Measurements from ENCODE around the gene WDTC1. TPM values are rescaled to one million over a fixed set of nuclear protein-coding genes. Genes with fewer than 3 reads are reported as not detected.
A peak's percentile ranks its signal among the peaks of the same experiment; 100 is the strongest.
"Not testable (repeated sequence)": the region's sequence is repeated elsewhere in the genome, so short reads cannot be mapped to it uniquely, and the experiment has no call there.

The WDTC1 gene
- total and polyA plus RNA-seq, 2 experiments from 2014 or later = 18.9 to 52.5 TPM

- TF ChIP-seq, protein P1, sequence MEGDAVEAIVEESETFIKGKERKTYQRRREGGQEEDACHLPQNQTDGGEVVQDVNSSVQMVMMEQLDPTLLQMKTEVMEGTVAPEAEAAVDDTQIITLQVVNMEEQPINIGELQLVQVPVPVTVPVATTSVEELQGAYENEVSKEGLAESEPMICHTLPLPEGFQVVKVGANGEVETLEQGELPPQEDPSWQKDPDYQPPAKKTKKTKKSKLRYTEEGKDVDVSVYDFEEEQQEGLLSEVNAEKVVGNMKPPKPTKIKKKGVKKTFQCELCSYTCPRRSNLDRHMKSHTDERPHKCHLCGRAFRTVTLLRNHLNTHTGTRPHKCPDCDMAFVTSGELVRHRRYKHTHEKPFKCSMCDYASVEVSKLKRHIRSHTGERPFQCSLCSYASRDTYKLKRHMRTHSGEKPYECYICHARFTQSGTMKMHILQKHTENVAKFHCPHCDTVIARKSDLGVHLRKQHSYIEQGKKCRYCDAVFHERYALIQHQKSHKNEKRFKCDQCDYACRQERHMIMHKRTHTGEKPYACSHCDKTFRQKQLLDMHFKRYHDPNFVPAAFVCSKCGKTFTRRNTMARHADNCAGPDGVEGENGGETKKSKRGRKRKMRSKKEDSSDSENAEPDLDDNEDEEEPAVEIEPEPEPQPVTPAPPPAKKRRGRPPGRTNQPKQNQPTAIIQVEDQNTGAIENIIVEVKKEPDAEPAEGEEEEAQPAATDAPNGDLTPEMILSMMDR (IDR thresholded peaks at IDR 0.05; ENCODE audit: low read depth, low read length) = no peak
- H3K4me1 ChIP-seq (ENCODE audit: low read depth) = no peaks in the 10 kb centered on the region
Observed at GRCh38 chr1:27275696-27276095, 41.3 kb downstream of the WDTC1 start.

DNA sequence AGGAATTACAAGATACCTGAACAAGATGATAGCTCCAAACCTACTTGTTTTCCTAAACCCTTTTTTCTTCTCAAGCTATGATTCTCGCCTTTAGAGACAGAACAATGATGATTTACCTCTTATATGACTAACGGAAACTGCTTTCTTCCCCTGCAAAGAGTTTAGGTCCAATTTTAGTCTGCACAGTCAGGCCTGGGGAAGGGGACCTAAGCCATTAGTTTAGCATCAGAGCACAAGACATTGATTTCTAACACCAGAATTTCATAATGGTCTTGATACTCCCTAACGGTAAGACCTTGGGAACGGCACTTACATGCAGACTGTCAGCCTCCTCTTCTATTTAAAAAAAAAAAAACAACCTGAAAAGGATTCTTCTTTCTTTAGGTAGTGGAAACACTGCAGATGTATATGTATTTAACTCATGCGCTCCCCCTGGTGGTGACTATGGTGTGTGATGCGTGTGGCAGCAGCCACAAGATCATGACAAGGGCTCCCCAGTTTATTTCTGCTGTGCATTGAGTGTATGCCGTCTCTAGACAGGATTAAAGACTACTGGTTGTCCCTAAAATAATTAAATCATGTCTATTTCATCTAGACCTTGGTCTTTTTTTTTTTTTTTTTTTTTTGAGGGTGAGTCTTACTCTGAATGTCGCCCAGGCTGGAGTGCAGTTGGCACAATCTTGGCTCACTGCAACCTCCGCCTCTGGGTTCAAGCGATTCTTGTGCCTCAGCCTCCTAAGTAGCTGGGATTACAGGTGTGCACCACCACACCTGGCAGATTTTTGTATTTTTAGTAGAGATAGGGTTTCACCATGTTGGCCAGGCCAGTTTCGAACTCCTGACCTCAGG lies 50.2 kb downstream of the WDTC1 start:
- Histone ChIP-seq H3K4me3 (no peak overlapping the region), H3K9me3 (ENCODE audit: low read depth) (no peaks in the 10 kb centered on the region), H3K27me3 (no peaks in the 10 kb centered on the region), H3K36me3 (peaks cover 6% of the 10 kb centered on the region), H3K27ac (no peak overlapping the region), H3K4me1 (ENCODE audit: low read depth) (peaks cover 7% of the 10 kb centered on the region)
- TF ChIP-seq, protein P1 (IDR thresholded peaks at IDR 0.05; ENCODE audit: low read depth, low read length) = peak; percentile 69
- DNase-seq (ENCODE audit: low read depth in 1 of 2, low spot score in 1 of 2) = peak; percentile 86 to 94

More at GRCh38 chr1:27275696-27276095, 41.3 kb downstream of the WDTC1 start:
- DNase-seq (ENCODE audit: low read depth in 1 of 2, low spot score in 1 of 2) = no peak
- Histone ChIP-seq H3K36me3 (no peaks in the 10 kb centered on the region), H3K9me3 (ENCODE audit: low read depth) (no peaks in the 10 kb centered on the region), H3K27me3 (no peaks in the 10 kb centered on the region), H3K27ac (no peak overlapping the region), H3K4me3 (no peak overlapping the region)

DNA sequence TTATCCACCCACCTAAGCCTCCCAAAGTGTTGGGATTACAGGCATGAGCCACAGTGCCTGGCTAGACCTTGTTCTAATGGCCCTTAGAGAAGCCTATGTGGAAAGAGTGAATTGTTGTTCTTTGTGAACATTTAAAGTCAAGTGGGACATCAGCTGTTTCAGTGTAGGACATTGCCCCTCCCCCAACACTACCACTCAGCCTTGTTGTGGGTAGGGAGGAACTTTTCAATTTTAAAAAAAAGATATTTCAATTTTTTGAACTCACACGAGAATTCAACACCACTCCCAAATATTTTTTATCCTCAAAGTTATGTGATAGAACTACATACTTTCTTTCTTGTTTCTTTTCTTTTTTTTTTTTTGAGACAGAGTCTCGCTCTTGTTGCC lies 50.8 kb downstream of the WDTC1 start:
- H3K4me1 ChIP-seq (ENCODE audit: low read depth) = peaks cover 7% of the 10 kb centered on the region
- H3K27ac ChIP-seq = no peak overlapping the region
- DNase-seq (ENCODE audit: low read depth in 1 of 2, low spot score in 1 of 2) = no peak
- H3K4me3 ChIP-seq = no peak overlapping the region
- no peaks in the 10 kb centered on the region for H3K27me3 ChIP-seq
- TF ChIP-seq, protein P1 (IDR thresholded peaks at IDR 0.05; ENCODE audit: low read depth, low read length) = no peak
- no peaks in the 10 kb centered on the region for H3K9me3 ChIP-seq (ENCODE audit: low read depth)
- peaks cover 6% of the 10 kb centered on the region for H3K36me3 ChIP-seq

- not testable (repeated sequence) for H3K4me3 ChIP-seq; DNase-seq (ENCODE audit: low read depth in 1 of 2, low spot score in 1 of 2); H3K9me3 ChIP-seq (ENCODE audit: low read depth); H3K36me3 ChIP-seq; H3K27ac ChIP-seq; H3K27me3 ChIP-seq
- H3K4me1 ChIP-seq (ENCODE audit: low read depth) = peaks cover 12% of the 10 kb centered on the region
Observed at GRCh38 chr1:27285821-27286220, 51.4 kb downstream of the WDTC1 start.

DNA sequence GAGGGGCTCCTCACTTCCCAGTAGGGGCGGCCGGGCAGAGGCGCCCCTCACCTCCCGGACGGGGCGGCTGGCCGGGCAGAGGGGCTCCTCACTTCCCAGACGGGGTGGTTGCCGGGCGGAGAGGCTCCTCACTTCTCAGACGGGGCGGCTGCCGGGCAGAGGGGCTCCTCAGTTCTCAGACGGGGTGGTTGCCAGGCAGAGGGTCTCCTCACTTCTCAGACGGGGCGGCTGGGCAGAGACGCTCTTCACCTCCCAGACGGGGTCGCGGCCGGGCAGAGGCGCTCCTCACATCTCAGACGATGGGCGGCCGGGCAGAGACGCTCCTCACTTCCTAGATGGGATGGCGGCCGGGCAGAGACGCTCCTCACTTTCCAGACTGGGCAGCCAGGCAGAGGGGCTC lies 54.7 kb downstream of the WDTC1 start:
- H3K27ac ChIP-seq; H3K9me3 ChIP-seq (ENCODE audit: low read depth); H3K4me3 ChIP-seq; H3K27me3 ChIP-seq; DNase-seq (ENCODE audit: low read depth in 1 of 2, low spot score in 1 of 2): not testable (repeated sequence)
- peaks cover 10% of the 10 kb centered on the region for H3K36me3 ChIP-seq
- H3K4me1 ChIP-seq (ENCODE audit: low read depth) = peaks cover 26% of the 10 kb centered on the region

- Histone ChIP-seq H3K27me3 (no peaks in the 10 kb centered on the region), H3K27ac (no peak overlapping the region), H3K36me3 (peaks cover 12% of the 10 kb centered on the region), H3K4me1 (ENCODE audit: low read depth) (peaks cover 26% of the 10 kb centered on the region), H3K4me3 (no peak overlapping the region), H3K9me3 (ENCODE audit: low read depth) (no peaks in the 10 kb centered on the region)
- TF ChIP-seq, protein P1 (IDR thresholded peaks at IDR 0.05; ENCODE audit: low read depth, low read length) = no peak
- no peak for DNase-seq (ENCODE audit: low read depth in 1 of 2, low spot score in 1 of 2)
Observed at GRCh38 chr1:27290581-27290980, 56.1 kb downstream of the WDTC1 start.

All from cardiac muscle cell (in vitro differentiated cells and primary cell).